ENCODE data around the gene INPP5B.
"Not testable (repeated sequence)": the region's sequence is repeated elsewhere in the genome, so short reads cannot be mapped to it uniquely, and the experiment has no call there.

- TF ChIP-seq CTCF, POLR2AphosphoS5, POLR2A (IDR thresholded peaks at IDR 0.05): not testable (repeated sequence)
These were observed 36.0 kb downstream of the INPP5B start for GRCh38 chr1:37910886-37911285.
